Right lobe of liver (tissue), 4 donors: ENCODE results near the gene HKDC1.

Source experiments
- POLR2A ChIP-seq: fragments of 450-650 bp; IDR thresholded peaks from one replicate; pipeline ENCODE4 v1.6.1; 2017; ENCODE audit warnings: antibody characterized with exemption, mild to moderate bottlenecking
- TF ChIP-seq, protein P1 (sequence below), 4 donors: fragments of 200-600 bp in 3 of 4; fragments of 450-650 bp in 1 of 4; IDR thresholded peaks; one replicate each; pipeline versions ENCODE4 v1.5.1 to v1.8.0; 2016 to 2022; ENCODE audit warnings: antibody characterized with exemption in 4 of 4, mild to moderate bottlenecking in 2 of 4
- donor health status: DM: no; HTN: no; CAD: no.
- donor health status: DM: no; HTN: no; CAD: no.
- donor health status: DM: no; HTN: yes; CAD: no.

DNA sequence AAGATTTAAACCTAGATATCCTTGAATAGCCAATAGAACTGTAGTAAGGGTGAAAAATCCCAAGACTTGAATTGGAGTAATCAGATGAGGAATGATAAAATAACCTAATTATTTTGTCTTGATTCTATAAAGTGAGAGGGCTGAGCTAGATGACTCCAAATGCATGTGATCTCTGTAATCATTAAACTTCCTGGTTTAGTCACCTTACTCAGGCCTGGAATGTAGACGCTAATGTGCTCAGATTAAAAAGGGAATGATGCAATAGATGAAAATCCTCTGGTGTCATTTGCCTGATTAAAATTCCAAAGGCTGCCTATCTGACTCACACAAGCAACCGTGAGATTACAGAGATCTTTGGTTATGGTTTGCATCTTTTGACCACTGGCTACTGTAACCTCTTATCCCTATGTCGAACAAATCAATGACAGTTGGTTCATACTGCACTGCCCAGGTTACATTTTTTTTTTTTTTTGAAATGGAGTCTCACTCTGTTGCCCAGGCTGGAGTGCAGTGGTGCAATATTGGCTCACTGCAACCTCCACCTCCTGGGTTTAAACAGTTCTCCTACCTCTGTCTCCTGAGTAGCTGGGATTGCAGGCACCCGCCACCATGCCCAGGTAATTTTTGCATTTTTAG lies 2.9 kb upstream of the HKDC1 start:
- TF ChIP-seq, protein P1, sequence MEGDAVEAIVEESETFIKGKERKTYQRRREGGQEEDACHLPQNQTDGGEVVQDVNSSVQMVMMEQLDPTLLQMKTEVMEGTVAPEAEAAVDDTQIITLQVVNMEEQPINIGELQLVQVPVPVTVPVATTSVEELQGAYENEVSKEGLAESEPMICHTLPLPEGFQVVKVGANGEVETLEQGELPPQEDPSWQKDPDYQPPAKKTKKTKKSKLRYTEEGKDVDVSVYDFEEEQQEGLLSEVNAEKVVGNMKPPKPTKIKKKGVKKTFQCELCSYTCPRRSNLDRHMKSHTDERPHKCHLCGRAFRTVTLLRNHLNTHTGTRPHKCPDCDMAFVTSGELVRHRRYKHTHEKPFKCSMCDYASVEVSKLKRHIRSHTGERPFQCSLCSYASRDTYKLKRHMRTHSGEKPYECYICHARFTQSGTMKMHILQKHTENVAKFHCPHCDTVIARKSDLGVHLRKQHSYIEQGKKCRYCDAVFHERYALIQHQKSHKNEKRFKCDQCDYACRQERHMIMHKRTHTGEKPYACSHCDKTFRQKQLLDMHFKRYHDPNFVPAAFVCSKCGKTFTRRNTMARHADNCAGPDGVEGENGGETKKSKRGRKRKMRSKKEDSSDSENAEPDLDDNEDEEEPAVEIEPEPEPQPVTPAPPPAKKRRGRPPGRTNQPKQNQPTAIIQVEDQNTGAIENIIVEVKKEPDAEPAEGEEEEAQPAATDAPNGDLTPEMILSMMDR (IDR thresholded peaks at IDR 0.05), result no peak
- no peak for TF ChIP-seq POLR2A
